ENCODE measurements around the gene MARF1.

DNA sequence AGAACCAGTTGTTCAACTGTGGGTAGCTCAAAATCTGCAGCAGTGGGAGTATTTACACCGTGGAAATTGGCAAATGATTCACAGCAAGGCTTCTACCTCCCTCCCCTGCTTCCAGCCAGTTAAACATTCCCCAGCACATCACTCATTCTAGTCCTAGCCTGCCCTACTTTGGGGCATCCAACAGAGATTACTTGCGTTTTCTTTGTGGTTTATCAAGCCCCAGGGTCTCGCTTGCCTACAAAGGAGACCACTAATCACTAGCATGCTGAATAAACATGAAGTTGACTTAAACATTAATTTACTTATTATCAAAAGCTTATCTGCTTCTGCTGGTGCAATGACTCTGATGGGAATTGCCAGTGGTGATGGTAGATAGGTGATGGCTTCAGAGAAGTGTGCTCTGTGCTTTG is 94.5 kb downstream of the MARF1 start:
- TF ChIP-seq, protein P1, sequence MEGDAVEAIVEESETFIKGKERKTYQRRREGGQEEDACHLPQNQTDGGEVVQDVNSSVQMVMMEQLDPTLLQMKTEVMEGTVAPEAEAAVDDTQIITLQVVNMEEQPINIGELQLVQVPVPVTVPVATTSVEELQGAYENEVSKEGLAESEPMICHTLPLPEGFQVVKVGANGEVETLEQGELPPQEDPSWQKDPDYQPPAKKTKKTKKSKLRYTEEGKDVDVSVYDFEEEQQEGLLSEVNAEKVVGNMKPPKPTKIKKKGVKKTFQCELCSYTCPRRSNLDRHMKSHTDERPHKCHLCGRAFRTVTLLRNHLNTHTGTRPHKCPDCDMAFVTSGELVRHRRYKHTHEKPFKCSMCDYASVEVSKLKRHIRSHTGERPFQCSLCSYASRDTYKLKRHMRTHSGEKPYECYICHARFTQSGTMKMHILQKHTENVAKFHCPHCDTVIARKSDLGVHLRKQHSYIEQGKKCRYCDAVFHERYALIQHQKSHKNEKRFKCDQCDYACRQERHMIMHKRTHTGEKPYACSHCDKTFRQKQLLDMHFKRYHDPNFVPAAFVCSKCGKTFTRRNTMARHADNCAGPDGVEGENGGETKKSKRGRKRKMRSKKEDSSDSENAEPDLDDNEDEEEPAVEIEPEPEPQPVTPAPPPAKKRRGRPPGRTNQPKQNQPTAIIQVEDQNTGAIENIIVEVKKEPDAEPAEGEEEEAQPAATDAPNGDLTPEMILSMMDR (IDR thresholded peaks at IDR 0.05), result no peak
- TF ChIP-seq POLR2A (IDR thresholded peaks at IDR 0.05), result no peak
